HG03175 (cell line): Measurements from ENCODE around the gene ZSWIM4.
"Not testable (repeated sequence)": the region's sequence is repeated elsewhere in the genome, so short reads cannot be mapped to it uniquely, and the experiment has no call there.

Experiments
- ATAC-seq: cut with Tn5 transposase; IDR thresholded peaks from one replicate; pipeline ENCODE4 v1.9.1; 2021; ENCODE audit warnings: mild to moderate bottlenecking, moderate library complexity; ENCODE audit not compliant: unreplicated experiment

The ZSWIM4 gene

DNA sequence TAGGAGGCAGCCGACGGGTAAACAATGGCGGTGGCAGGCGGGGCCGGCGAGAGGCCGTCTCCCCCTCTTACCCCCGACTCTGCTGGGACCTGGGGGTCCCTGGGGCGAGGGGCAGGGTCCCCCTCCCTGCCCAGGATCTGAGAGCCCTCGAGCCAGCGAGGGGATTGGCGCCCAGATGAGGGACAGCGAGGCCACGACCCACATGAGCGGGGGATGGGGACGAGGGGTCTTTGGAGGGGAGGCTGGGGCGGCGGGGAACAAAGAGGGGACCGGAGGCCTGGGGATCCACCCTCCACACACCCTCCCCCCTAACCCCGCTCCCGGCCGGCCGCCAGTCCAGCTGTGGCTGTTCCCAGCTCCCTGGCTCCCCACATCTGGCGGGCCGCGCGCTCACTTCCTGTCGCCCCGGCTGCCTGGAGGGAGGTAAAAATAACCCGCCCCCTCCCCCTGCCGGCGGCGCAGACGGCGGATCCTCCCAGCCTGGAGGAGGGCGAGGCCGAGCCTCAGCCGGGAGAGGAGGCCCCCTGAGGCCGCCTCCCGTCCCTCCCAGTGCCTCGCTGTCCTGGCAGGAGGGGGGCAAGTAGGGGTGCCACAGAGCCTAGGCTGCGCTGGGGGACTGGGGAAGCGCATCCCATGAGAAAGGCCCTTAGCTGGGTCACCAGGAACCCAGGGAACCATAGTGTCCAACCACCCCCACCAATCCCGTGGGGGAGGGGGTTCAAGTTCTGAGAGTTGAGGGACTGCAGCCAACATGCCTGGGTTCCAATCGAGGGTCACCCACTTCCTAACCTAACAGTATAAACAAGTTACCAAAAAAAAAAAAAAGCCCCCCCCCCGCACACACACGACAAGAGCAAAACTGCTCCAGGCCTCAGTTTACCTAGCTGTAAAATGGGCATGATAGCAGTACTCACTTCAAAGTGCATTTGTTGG is 52.4 kb downstream of the ZSWIM4 start:
- no peak for ATAC-seq

DNA sequence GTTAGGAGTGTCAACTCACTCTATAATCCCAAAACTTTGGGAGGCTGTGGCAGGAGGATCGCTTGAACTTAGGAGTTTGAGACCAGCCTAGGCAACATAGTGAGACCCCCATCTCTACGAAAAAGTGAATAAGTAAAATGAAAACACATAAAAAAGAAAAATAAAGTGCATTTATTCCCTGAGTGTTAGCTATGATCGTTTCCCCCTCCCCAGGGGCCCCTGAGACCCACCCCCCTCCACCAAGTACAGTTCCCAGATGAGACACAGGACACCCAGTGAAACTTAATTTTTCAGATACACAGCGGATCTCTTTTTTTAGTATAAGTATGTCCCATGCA is 53.1 kb downstream of the ZSWIM4 start:
- no peak for ATAC-seq

DNA sequence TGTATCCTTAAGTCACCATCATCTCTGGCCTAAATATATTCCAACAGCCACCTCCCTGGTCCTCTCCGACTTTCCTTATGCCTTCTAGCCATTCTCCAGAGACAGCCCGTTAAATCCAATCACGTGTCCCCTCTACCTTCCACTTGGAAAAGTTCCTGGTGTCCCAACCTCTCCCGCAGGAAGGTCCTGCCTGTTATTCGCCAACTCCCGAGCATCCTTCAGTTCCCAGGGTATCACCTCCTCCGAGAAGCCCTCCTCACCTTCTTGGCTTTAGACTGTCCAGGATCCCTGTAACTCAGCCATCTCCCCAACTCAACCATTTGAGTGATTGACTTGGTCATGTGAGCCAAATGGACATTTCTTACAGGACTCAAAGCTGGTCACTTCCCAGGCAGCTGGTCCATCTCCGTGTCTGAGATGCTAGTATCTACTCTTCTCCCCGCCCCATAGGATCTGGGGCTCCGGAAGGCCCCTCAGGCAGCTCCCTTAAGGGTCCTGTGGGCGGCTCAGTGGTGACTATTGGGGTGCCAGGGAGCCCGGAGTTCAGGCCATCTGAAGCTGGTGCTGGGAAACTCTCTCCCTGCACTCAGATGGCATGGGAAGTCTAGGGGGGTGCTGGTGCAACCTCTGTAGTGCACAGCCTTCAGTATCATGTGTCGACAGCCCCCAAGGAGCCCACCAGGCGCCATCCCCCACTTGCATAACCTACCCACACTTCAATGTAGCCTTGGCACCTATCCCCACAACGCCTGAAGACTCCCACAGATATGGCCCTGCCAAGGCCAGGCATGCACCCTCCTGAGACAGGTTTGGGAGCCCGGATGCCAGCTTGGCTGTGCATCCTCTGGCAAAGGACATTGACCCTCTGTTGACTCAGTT is 53.8 kb downstream of the ZSWIM4 start:
- no peak for ATAC-seq

DNA sequence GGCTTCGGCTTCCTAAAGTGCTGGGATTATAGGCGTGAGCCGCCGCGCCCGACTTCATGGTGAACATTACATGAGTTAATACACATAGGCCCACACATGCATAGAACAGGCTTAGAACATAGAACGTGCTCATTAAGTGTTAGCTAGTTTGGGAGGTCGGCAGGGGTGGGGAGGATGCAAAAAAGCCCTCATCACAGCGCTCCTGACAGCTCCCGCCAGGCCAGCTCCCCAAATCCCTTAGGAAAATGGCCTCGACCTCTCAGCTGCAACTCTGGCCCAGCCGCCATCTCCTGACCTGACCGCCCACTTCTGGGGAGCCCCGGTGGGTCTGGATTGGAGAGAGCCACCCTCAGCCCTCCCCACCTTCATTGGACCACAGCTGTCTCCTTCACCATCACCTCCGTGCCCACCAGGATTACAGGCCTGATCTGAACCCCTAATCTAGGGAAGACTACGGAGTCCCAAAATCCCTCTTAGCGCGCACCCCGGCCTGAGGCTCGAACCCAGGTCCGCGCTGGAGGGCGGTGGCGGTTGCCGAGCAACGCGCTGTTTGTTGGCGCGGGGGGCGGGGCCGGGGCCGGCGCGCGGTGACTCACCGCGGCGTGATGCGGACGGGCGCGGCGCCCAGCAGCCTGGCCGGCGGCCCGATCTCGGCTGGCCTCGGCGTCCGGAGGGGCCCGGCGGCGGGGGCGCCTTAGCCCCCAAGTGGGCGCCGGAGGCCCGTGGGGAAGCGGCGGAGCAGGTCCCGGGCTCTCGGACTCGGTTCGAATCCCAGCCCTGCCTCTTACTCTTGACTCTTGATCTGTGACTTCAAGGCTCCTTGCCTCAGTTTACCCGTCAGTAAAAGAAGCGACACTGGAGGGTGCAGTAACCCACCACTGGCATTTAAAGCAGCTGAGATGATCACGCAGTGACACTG is 55.0 kb downstream of the ZSWIM4 start:
- no peak for ATAC-seq

DNA sequence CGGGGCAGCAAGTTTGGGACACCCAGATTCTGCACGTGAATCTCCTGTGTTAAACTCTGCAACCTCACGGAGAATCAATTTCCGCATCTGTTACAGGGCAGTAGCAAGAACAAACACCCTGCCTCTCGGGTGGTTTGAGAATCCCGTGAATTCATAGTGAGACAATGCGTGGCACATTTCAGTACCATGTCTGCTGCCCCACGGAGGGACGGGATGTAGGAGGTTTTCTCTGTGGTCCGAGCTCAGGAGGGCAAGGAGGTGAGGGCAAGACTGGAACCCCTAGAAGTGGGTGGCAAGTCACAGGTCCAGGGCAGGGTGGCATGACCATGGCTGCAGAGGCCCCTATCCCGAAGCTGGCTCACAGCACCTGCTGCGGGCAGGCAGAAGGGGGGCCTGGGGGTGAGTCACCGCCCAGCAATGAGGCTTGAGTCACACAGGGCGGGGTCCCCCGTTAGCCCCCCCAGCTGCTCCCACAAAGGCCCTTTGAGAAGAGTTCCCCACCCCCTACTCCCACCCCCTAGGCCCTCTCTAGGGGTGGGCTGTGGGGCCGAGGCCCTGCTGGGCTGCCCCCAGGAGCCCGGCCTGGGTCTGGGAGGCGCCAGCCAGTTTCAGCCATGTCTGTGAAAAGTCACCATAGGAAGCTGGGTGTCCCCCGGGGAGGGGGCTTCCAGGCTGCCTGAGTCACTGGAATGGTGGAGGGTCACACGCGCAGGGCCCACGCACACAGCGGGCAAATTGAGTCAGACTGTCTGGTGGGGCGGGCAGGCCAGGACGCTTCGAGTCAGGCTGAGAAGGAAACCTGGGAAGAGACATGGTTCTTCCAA is 55.9 kb downstream of the ZSWIM4 start:
- no peak for ATAC-seq

DNA sequence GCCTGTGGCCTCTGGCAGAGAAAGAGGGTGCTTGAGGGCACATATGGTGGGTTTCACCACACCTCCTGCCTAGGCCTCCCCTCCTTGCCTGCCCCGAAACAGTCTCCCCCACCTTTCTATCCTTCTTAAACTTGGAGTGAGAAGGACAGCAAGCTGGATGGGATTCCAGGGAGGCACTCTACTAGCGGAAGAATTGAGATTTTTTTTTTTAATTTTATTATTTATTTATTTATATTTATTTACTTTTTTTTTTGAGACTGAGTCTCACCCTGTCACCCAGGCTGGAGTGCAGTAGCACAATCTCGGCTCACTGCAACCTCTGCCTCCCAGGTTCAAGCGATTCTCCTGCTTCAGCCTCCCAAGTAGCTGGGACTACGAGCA is 56.5 kb downstream of the ZSWIM4 start:
- not testable (repeated sequence) for ATAC-seq

DNA sequence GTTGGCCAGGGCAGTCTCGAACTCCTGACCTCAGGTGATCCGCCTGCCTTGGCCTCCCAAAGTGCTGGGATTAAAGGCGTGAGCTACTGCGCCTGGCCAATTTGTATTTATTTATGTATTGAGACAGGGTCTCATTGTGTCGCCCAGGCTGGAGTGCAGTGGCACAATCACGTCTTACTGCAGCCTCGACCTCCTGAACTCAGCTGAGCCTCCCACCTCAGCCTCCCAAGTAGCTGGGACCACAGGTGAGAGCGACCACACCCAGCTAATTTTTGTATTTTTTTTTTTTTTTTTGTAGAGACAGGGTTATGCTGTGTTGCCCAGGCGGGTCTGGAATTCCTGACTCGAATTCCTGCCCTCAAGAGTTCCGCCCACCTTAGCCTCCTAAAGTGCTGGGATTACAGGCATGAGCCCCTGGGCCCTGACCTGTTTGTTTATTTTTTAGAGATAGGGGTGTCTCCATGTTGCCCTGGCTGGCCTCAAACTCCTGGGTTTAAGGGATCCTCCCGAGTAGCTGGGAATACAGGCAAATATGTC is 57.0 kb downstream of the ZSWIM4 start:
- not testable (repeated sequence) for ATAC-seq

DNA sequence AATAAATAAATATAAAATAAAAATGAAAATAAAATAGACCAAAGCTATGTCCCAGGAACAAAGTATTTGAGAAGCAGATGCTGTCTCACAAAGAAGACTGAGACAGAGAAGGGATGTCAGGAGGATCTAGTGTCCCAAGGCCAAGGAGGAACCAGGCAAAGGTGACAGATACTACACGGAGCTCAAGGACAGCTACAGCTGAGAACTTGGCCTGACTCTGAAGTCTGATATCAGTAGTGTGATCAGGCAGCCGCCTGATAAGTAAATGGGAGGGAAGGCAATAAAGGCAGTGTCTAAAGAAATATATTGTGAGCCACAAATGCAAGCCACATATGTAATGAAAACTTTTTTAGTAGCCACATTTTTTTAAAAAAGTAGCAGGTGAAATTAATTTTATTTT is 61.3 kb downstream of the ZSWIM4 start:
- no peak for ATAC-seq

DNA sequence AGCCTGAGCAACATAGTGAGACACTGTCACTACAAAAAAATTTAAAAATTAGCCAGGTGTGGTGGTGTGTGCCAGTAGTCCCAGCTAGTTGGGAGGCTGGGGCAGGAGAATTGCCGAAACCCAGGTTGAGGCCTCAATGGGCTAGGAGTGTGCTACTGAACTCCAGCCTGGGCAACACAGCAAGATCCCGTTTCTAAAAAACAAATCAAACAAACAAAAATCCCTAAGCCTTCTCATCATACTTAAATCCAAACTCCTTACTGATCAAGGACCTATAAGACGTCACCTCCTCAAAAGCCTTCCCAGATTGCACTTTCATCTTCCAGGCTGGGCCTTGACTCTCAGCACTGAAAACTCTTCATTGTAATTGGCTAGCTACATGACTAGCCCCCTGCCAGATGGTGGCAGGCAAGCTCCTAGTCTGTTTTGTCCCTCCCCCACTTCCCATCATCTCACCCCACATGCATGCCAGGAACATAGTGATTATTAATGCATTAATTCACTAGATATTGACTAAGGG is 64.2 kb downstream of the ZSWIM4 start:
- no peak for ATAC-seq

DNA sequence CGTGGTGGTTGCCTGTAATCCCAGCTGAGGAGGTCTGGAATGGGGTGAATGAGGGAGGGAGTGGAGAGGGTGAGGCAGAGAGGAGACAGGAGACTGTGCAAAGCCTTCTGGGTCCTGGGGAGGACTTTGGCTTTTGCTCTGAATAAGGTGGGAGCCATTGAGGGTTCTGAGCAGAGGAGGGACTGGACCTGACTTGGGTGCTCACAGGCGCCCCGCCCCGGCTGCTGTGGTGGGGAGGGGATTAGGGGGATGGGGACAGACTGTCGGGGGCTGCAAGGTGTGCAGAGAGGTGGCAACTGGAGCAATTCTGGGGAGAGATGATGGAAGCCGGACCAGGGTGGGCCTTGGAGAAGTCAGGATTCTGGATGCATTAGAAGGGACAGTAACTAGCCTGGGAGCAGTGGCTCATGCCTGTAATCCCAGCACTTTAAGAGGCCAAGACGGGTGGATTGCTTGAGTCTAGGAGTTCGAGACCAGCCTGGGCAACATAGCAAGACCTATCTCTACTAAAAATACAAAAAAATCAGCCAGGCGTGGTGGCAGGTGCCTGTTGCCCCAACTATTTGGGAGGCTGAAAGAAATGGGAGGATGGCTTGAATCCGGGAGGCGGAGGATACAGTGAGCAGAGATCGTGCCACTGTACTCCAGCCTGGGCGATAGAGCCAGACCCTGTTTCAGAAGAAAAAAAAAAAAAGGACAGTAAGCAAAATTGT is 65.6 kb downstream of the ZSWIM4 start:
- ATAC-seq = no peak

DNA sequence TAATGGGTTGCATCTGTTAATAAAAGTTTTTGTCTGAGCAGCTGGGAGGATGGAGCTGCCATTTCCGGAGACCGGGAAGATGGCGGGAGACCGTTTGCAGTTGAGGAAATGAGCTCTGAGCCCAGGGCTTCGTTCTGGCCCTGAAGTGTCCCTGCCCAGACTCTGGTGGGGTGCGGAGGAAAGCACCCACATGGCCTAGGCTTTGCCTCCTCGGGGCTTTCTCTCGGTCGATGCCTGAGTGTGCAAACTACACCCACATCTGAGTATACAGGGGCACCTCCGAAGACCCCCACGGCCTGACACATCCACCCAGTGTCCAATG is 66.1 kb downstream of the ZSWIM4 start:
- ATAC-seq = no peak

DNA sequence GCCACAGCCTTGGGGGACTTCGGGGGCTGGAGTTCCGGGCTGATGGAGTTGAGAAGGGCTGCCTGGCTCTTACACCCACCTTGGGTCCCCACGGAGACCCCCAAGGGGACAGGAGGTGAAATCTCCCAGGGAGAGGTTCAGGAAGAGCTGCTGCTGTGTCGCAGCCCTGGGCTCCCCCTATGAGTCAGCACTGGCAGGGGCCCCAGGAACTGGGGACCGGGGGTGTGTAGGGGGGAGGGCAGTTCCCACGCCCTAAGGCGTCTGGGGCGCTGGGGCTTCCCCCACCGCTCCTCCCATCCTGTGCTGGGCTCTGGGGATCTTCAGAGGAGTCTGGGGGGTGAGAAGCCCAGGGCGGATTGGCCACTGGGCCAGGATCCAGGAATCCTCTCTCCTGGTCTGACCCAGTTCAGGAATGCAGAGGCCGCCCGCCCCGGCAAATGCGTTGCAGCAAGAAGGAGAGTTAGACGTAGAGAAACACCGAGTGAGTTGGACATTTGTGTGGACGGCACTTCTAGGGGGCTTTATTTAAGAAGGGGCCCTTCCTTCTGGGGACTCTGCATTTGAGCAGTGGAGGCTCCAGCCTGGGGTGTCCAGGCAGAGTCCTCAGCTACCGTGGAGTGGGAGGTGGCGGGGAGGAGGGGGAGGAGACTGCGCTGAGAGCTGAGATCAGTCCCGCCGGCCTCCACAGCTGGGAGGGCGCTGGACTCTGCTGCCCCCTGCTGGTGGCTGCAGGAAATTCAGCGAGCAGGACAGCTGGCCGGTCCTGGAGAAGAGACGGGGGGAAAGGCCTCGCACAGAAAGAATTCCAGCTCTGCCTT is 66.7 kb downstream of the ZSWIM4 start:
- ATAC-seq = peak; percentile 67

DNA sequence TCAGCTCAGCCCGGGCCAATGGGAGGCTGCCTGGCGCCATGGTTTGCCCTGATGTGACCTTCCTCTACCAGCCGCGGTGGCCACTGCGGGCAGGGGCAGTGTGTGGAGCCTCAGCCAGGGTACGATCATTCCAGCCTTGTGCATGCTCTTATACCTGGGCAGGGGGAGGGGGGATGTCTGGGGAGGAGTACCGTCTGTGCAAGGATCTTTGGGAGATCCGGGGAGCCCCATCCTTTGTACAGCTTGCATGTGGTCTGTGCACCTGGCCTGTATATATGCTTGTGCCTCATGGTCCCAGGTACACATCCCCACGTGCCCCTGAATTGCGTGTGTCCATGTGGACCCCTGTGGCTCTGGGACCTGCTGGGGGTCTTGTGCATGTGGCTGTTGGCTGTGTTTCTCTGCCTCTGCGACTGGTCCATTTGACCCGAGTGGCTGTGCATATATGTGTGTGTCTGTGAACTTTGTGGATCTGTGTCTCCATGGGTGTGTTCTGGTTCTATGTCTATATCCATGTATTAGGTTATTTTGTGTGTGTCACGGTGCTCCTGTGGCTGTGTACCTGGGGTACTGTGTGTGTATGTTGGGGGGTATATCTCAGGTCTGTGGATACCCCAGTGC is 68.9 kb downstream of the ZSWIM4 start:
- ATAC-seq = no peak

DNA sequence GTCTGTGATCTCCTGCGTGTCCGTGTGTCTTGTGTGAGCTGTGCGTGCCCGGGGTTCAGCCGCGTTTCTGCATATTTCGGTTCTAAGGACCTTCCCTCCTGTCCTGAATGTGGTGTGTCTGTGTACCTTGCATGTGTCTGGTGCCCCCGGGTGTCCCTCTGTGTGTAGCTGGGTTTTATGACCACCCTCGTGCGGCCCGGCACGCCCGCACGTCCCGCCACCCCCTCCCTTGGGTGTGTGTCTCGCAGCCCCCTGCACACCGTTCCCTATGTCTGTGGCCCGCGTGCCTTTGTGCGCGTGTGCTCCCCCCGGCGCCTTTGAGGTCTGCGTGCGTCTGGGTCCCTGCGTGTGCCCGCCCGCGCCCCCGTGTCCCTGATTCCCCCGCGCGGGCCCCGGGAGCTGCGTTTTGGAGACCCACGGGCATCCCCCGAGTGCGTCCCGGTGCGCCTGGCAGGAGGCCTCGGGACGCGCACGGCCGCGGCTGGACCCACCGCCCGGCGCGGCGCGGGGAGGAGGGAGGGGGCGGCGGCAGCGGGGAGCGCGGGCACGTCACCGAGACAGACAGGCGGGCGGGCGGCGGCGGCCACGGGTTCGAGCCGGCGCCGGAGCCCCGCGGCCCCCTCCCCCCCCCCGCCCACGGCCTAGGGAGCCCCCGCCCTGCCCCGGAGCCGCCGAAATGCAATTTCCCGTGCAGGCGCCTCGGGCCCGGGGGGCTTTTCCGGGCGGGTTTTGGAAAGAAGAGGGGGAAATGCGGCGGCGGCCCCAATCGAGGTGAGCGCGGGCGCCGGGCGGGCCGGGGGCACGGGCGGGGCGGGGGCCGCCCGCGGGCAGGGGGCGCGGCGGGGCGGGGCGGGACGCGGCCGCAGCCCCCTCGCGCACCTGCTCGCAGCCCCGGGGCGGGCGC is 69.7 kb downstream of the ZSWIM4 start:
- no peak for ATAC-seq

DNA sequence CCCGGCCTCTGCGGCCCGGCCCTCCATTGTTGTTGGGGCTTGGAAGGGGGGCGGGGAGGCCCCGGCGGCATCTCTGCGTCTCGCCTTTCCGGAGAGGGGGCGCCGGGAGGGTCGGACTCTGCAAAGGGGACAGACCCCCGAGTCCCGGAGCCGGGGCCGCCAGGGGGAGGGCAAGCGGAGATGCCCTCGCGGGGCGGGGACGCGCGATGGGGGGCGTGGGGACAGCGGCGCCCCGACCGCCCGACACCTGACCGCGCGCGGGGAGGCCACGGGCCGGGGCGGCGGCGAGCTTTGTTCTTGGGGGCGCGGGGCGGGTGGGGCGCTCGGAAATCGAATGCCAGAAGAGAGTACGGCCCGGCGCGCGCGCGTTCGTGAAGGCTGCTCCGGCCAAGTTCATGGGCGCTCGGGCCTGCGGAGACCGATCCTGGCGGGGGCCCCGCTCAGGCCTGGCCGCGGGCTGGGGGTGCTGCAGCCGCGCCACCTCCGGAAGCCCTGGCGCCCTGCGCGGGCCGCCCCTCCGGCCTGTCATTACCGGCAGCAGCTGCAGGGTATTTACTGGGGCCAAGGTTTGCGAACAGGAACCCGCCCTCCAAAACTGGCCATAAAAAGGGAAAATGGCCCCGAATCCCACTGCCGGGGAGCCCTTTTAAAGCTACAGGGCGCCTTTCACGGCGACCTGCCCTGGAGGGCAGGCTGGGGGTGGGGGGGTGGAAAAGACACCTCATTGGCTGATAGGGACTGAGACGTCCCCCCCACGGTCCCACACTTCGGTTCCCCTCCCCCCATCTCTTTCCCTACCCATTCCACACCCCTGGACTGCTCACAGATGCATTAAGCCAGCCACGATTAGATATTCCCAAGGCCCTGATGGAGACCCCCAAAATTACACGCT is 70.6 kb downstream of the ZSWIM4 start:
- no peak for ATAC-seq
